Measurements from ENCODE around the gene RBBP8NL. TPM values are rescaled to one million over a fixed set of nuclear protein-coding genes. Genes with fewer than 3 reads are reported as not detected.

RBBP8NL gene
- total and polyA plus RNA-seq, 11 donors, result not detected

DNA sequence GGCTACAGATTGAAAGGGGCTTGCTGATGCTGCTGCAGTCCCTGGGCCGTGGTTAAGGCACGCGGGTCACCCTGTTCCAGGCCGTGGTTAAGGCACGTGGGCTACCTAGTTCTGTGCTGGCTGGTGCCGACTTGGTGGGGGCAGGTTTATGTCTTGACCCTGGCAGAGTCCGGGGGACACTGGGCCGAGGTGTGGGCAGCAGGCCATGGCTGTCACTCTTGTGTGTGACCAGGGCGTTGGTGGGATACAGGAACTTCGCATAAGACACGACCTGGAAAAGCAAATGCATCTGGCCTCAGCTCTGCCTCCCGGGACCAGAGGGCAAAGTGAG is 34.0 kb downstream of the RBBP8NL start:
- Histone ChIP-seq H3K36me3 (peaks cover 0 to 60% (median 42%) of the 10 kb centered on the region in 9 donors), H3K27ac (no peak overlapping the region), H3K4me3 (no peak overlapping the region), H3K27me3 (no peaks in the 10 kb centered on the region), H3K4me1 (peaks cover 0 to 5% (median under 1%) of the 10 kb centered on the region in 12 donors), H3K9me3 (no peaks in the 10 kb centered on the region)
- no peak for DNase-seq
- intact Hi-C loops (cut with DNase I), result no loop called here
- TF ChIP-seq, protein P1, sequence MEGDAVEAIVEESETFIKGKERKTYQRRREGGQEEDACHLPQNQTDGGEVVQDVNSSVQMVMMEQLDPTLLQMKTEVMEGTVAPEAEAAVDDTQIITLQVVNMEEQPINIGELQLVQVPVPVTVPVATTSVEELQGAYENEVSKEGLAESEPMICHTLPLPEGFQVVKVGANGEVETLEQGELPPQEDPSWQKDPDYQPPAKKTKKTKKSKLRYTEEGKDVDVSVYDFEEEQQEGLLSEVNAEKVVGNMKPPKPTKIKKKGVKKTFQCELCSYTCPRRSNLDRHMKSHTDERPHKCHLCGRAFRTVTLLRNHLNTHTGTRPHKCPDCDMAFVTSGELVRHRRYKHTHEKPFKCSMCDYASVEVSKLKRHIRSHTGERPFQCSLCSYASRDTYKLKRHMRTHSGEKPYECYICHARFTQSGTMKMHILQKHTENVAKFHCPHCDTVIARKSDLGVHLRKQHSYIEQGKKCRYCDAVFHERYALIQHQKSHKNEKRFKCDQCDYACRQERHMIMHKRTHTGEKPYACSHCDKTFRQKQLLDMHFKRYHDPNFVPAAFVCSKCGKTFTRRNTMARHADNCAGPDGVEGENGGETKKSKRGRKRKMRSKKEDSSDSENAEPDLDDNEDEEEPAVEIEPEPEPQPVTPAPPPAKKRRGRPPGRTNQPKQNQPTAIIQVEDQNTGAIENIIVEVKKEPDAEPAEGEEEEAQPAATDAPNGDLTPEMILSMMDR (IDR thresholded peaks at IDR 0.05), result no peak
- no peak for TF ChIP-seq POLR2A (IDR thresholded peaks at IDR 0.05)
- ATAC-seq, result no peak
- WGBS, 4 donors, result 82 to 91% (median 87%) methylated on average over 5 to 12 of the region's 12 CpGs

DNA sequence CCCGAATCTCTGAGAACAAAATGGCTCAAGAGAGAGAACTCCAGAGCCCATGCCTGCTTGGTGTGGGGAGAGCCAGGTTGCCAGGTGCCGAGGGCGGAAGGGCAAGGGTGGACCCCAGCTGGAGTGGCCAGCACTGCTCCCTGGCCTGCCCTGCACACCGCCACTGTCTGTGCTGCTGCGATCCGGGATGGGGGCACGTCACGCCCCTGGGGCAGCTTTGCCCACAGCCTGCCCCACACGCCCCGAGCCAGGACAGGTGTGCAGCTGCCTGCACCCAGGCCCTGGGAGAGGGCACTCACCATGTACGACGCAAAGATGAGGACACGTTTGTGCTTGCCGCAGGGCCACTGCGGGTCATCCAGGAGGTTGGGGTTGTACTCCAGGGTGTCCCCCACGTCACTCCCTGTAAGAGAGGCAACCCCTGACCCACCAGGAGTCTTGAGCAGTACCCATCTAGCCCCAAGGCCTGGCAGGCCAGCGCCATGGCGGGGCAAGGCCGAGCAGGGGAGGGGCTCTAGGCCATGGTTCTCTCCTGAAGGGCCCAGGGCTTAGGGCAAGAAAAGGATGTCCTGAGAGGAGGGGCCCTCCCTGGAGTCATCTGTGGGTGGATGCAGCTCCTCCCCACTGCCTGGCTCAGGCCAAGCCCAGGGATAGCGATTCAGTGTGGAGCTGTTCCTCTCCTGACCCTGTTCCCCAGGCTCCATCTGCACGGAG is 34.6 kb downstream of the RBBP8NL start:
- H3K4me1 ChIP-seq, result peaks cover under 1 to 10% (median 5%) of the 10 kb centered on the region in 12 donors
- intact Hi-C loops (cut with DNase I), result no loop called here
- no peak overlapping the region for H3K4me3 ChIP-seq
- WGBS, 4 donors, result 84 to 91% (median 91%) methylated on average over 9 to 21 of the region's 21 CpGs
- ATAC-seq (no peak), DNase-seq (no peak)
- TF ChIP-seq, protein P1 (IDR thresholded peaks at IDR 0.05), result no peak
- TF ChIP-seq POLR2A (IDR thresholded peaks at IDR 0.05), result no peak
- no peak overlapping the region for H3K27ac ChIP-seq
- H3K9me3 ChIP-seq, result no peaks in the 10 kb centered on the region
- H3K36me3 ChIP-seq, result peaks cover 0 to 66% (median 46%) of the 10 kb centered on the region in 9 donors
- H3K27me3 ChIP-seq, result no peaks in the 10 kb centered on the region

DNA sequence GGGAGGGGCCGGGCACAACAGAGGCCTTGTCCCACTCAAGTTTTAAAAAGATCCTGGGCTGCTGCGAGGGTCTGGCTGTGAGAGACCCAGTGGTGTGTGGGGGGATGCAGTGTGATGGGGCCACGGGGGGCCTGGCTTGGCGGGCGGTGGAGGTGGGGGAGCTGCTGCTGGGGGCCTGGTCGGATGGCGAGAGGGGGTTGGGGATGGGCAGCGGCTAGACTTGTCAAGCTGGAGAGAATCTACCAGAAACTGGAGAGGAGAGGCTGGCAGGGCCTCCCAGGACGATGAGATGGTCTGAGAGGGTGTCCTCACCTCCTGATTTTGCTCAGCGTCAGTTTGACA is 35.3 kb downstream of the RBBP8NL start:
- no peak for DNase-seq
- TF ChIP-seq, protein P1 (IDR thresholded peaks at IDR 0.05), result no peak
- TF ChIP-seq POLR2A (IDR thresholded peaks at IDR 0.05), result no peak
- no peak for ATAC-seq
- peaks cover 0 to 66% (median 46%) of the 10 kb centered on the region in 9 donors for H3K36me3 ChIP-seq
- H3K4me1 ChIP-seq, result peaks cover 3 to 14% (median 9%) of the 10 kb centered on the region in 12 donors
- H3K9me3 ChIP-seq, result no peaks in the 10 kb centered on the region
- 87 to 93% (median 89%) methylated on average over 10 of the region's 10 CpGs for WGBS, 4 donors
- intact Hi-C loops (cut with DNase I), result no loop called here
- no peak overlapping the region for H3K27ac ChIP-seq
- H3K4me3 ChIP-seq, result no peak overlapping the region
- no peaks in the 10 kb centered on the region for H3K27me3 ChIP-seq

DNA sequence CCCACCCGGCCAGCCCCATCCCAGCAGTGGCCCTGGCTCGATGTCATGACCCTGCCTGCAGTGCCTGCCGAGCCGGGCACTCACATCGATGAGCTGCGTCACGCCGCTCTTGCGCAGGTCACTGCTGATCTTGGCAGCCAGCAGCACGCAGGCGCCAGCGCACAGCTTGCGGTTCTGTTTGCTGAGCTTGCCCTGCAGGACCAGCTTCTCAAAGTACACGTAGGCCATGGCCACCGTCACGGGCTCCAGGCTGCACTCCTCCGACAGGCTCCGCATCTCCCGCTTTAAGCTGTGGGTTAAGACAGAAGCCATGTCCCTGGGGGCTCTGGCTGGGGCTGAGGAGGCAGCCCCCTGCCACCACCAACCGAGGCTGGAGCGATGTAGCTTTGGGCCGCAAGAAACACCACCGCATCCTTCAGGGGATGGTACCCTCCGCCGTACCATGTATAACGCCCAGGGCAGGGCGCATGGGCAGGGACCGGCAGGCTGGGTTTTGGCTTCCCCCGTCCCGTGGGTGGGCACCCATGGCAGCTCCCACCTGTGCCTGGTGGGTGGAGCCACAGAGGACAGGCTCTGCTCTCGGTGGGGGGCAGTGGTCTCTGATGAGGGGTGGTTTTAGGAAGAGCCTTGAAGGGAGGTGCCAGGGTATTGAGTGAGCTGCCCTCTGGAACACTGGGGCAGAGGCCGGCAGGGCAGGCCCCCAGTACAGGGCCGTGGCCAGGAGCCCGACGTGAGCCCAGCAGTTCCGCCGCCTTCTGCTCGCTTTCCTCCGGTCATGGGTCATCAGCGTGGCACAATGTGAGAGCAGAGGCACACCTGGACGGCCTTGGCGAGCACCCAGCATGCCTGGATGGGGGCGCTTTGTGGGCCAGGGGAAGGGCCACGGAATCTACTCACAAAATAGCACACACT is 35.9 kb downstream of the RBBP8NL start:
- H3K4me1 ChIP-seq, result peaks cover 3 to 14% (median 9%) of the 10 kb centered on the region in 12 donors
- 84 to 93% (median 89%) methylated on average over 30 to 44 of the region's 44 CpGs for WGBS, 4 donors
- H3K36me3 ChIP-seq, result peaks cover 0 to 66% (median 46%) of the 10 kb centered on the region in 9 donors
- H3K4me3 ChIP-seq, result no peak overlapping the region
- intact Hi-C loops (cut with DNase I), result no loop called here
- no peaks in the 10 kb centered on the region for H3K27me3 ChIP-seq
- no peak for DNase-seq
- no peaks in the 10 kb centered on the region for H3K9me3 ChIP-seq
- TF ChIP-seq POLR2A (IDR thresholded peaks at IDR 0.05), result no peak
- TF ChIP-seq, protein P1 (IDR thresholded peaks at IDR 0.05), result no peak
- ATAC-seq, result no peak
- no peak overlapping the region for H3K27ac ChIP-seq
